Ramos (cell line): ENCODE data around the gene LRCH2.
"Not testable (repeated sequence)": the region's sequence is repeated elsewhere in the genome, so short reads cannot be mapped to it uniquely, and the experiment has no call there.

Experiments
- in situ Hi-C: fragments of 300-500 bp; cut with MboI; formaldehyde crosslinking; loops from one replicate; pipeline ENCODE4 v1.14.3; 2022; ENCODE audit warnings: low sequenced_read_pairs; ENCODE audit not compliant: unreplicated experiment

LRCH2 gene

GRCh38 chrX:115214605-115215004 lies 19.3 kb downstream of the LRCH2 start:
- in situ Hi-C loops: no loop called here

DNA sequence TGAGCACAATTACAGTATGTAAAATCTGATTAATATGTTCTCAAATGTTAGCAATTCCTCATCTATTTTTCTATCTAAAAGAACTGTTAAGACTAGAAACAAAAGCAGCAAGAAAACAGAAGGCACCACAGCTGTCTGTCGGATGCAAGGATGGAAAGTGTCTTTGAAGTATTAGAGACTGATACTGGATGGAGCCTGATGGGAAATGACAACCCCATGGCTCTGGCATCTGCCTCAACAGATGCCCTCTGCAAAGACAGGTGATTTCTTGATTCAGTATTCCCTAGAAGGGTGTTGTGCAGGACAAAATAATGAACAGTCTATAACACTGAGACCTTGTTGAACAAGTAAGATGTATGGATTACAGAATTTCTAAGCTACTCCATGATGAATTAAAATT lies 19.7 kb downstream of the LRCH2 start:
- in situ Hi-C loops: no loop called here

DNA sequence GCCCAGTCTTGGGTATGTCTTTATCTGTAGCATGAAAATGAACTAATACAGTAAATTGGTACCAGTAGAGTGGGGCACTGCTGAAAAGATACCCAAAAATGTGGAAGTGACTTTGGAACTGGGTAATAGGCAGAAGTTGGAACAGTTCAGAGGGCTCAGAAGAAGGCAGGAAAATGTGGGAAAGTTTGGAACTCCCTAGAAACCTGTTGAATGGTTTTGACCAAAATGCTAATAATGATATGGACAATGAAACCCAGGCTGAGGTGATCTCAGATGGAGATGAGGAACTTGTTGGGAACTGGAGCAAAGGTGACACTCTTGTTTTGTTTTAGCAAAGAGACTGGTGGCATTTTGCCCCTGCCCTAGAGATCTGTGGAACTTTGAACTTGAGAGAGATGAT lies 24.3 kb downstream of the LRCH2 start:
- in situ Hi-C loops: not testable (repeated sequence)

DNA sequence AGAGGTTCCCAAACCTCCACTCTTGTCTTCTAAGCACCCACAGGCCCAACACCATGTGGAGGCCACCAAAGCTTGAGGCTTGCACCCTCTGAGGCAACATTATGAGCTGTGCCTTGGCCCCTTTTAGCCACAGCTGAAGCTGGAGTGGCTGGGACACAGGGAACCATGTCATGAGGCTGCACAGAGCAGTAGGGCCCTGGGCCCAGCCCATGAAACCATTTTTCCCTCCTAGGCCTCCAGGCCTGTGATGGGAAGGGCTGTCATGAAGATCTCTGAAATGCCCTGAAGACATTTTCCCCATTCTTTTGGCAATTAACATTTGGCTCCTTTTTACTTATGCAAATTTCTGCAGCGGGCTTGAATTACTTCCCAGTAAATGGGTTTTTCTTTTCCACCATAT lies 29.9 kb downstream of the LRCH2 start:
- in situ Hi-C loops: no loop called here

DNA sequence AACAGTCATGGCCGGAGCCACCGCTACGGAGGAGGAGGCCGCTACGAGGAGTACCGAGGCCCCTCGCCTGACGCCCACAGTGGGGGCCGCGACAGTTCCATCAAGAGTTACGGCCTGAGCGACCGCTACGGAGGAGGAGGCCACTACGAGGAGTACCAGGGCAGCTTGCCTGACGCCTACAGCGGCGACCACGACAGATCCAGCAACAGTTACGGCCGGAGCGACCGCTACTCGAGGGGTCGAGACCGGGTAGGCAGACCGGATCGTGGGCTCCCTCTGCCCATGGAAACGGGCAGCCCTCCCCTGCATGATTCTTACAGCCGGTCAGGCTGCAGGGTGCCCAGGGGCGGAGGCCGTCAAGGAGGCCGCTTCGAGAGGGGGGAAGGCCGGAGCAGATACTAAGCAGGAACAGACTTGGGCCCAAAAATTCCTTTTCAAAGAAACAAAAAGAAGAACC lies 41.6 kb downstream of the LRCH2 start:
- in situ Hi-C loops: no loop called here

GRCh38 chrX:115191490-115192243 lies 42.2 kb downstream of the LRCH2 start:
- in situ Hi-C loops: no loop called here

DNA sequence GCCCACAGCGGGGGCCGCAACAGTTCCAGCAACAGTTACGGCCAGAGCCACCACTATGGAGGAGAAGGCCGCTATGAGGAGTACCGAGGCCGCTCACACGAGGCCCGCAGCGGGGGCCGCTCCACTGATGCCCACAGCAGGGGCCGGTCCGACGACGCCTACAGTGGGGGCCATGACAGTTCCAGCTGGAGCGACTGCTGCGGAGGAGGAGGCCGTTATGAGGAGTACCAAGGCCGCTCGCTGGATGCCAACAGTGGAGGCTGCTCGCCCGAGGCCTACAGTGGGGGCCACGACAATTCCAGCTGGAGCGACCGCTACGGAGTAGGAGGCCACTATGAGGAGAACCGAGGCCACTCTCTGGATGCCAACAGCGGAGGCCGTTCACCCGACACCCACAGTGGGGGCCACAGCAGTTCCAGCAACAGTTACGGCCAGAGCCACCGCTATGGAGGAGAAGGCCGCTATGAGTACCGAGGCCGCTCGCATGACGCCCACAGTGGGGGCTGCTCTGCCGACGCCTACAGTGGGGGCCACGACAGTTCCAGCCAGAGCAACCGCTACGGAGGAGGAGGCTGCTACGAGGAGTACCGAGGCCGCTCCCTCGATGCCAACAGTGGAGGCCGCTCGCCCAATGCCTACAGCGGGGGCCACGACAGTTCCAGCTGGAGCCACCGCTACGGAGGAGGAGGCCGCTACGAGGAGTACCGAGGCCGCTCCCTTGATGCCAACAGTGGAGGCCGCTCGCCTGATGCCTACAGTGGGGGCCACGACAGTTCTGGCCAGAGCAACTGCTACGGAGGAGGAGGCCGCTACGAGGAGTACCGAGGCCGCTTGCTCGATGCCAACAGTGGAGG lies 43.0 kb downstream of the LRCH2 start:
- in situ Hi-C loops: no loop called here

DNA sequence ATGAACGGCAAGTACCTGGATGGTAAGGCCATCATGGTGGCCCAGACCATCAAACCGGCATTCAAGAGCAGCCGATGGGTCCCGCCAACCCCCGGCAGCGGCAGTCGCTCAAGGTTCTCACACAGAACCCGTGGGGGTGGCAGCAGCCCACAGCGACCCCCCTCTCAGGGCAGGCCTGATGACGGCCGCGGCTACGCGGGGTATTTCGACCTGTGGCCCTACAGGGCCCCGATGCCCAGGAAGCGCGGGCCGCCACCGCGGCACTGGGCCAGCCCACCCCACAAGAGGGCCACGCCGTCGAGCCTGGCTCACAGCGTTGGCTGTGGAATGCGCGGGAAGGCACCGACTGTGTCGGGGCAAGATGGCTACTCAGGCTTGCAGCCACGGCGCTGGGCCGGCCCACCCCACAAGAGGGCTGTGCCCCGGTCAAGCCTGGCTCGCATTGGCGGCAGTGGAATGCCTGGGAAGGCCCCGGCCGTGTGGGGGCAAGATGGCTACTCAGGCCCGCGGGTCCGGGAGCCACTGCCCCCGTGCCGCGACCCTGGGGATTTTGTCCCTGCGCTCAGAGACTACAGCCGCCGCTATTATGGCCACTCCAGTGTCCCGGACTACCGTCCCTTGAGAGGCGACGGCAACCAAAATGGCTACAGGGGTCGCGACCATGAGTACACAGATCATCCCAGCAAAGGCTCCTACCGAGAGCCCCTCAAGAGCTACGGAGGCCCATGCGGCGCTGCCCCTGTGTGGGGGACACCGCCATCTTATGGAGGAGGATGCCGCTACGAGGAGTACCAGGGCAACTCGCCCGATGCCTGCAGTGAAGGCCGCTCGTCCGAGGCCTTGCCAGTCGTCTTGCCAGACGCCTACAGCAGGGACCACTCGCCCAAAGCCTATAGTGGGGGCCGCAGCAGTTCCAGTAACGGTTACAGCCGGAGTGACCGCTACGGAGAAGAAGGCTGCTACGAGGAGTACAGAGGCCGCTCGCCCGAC lies 44.0 kb downstream of the LRCH2 start:
- in situ Hi-C loops: no loop called here

DNA sequence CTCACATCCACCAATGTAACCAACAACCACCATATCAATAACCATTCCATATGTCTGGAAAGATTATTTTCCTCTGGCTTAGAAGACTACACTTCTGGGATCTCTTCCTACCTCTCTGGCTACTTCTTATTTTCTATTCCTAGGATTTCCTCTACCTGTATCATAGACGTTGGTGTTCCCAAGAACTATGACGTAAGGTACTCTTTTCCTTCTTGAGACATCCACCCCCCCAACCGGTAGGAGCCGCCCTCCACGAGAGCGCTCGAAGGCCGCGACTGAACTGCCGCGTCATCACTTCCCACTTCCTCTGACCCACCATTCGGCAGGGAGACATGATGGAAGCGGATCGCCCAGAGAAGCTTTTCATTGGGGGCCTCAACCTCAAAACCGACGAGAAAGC lies 44.8 kb downstream of the LRCH2 start, which contains the start of gene RBMXL3:
Gene RBMXL3, plus strand, starts transcription at position 301 of the 400 bp plus-strand sequence. Its CDS starts 32 bp downstream, at position 333.
- in situ Hi-C loops: no loop called here

DNA sequence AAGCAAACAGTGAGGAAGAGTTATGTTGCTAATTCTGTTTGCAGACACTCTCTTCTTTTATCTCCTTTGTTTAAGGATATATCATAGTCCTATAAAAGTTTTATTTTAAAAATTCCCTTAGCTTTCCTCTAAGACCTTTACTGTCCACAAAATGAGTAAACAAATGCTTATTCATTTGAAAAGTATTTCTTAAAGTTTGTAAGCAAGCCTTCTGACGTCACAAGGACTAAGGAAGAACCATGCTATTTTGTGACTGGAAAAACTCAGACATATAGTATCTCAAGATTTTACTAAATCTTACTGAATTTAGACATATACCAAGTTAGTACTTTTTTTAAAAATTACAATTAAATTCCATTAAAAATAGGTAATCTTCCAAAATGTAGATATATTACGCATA lies 49.9 kb downstream of the LRCH2 start:
- in situ Hi-C loops: no loop called here

GRCh38 chrX:115178473-115178872 lies 55.4 kb downstream of the LRCH2 start:
- in situ Hi-C loops: no loop called here

GRCh38 chrX:115177932-115178331 lies 56.0 kb downstream of the LRCH2 start:
- in situ Hi-C loops: no loop called here

- in situ Hi-C loops: no loop called here
Measured at GRCh38 chrX:115174548-115174947, 59.3 kb downstream of the LRCH2 start.

- in situ Hi-C loops: no loop called here
Measured at GRCh38 chrX:115173181-115173580, 60.7 kb downstream of the LRCH2 start.

- in situ Hi-C loops: no loop called here
Measured at GRCh38 chrX:115147220-115147619, 86.7 kb downstream of the LRCH2 start.

DNA sequence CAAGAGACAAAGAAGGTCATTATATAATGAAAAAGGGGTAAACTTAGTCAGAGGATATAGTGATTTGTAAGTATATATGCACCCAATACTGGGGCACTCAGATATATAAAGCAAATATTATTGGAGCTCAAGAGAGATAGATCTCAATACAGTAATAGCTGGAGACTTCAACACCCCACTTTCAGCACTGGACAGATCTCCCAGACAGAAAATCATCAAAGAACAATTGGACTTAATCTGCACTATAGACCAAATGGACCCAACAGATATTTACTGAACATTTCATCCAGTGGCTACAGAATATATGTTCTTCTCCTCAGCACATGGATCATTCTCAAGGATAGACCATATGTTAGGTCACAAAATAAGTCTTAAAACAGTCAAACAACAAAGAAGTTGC lies 91.8 kb downstream of the LRCH2 start:
- in situ Hi-C loops: no loop called here

DNA sequence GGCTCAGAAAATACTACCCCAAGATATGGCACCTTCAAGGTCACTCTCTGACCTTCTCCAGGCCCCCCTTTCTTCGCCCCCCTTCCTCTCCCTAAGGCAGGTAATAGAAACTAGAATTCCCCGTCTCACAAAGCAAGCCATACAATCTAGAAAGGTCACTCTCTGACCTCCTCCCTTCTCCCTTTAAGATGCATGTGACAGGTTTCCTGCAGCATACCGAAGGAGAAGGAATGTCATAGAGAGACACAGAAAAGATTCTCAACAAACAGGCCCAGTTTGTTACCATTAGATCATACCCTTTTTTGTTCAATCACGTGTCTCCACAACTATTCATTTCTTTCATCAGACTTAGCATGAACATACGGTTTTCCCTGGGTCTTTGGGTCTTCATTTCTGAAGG lies 95.9 kb downstream of the LRCH2 start:
- in situ Hi-C loops: no loop called here

DNA sequence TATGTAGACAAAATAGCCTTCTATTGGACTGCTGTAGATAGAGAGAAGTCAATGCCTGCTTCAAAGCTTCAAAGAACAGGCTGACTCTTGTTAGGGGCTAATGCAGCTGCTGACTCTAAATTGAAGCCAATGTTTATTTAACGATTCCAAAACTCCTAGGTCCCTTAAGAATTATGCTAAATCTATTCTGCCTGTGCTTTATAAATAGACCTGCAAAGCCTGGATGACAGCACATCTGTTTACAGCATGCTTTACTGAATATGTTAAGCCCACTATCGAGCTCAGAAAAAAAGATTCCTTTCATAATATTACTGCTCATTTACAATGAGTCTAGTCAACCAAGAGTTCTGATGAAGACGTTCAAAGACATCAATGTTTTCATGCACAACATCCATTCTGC lies 99.5 kb downstream of the LRCH2 start:
- in situ Hi-C loops: no loop called here

- in situ Hi-C loops: no loop called here
Measured at GRCh38 chrX:115112411-115112810, 121.5 kb downstream of the LRCH2 start.

- in situ Hi-C loops: no loop called here
Measured at GRCh38 chrX:115098897-115099296, 135.0 kb downstream of the LRCH2 start.
